Inflammatory macrophage (primary cell): ENCODE data around the gene PDIA3.
"Not testable (repeated sequence)": the region's sequence is repeated elsewhere in the genome, so short reads cannot be mapped to it uniquely, and the experiment has no call there.

Experiments
- DNase-seq, 2 donors: peaks; one replicate each; pipeline ENCODE4 v3.0.0-alpha.2; 2020 to 2022
- total RNA-seq, 18 experiments: gene quantifications; one replicate each; lab custom pipeline; 2026; ENCODE audit warnings: mixed read lengths in 6 of 18, inconsistent platforms in 2 of 18; lab: John Stamatoyannopoulos, UW

Gene PDIA3
- total RNA-seq = 315 to 505 (median 435) reads per million in 18 experiments

DNA sequence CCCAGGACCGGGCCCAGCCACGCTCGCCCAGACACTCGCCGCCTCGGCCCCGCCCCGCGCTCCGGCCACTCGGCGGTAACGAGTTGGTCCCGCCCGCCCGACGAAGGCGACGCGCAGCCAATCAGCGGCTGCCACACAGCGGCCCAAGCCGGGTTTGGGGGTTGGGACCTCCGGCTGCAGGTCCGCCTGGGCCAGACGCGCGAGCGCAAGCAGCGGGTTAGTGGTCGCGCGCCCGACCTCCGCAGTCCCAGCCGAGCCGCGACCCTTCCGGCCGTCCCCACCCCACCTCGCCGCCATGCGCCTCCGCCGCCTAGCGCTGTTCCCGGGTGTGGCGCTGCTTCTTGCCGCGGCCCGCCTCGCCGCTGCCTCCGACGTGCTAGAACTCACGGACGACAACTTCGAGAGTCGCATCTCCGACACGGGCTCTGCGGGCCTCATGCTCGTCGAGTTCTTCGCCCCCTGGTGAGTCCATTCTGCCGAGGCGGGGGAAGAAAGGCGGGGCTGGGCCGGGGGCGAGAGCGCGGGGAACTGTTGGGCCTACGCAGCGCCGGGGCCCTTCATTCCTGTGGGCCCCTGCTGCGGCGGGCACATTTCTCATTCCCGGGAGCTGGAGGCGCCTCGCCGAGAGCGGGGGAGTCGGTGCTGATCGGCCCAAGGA lies at the start of gene PDIA3:
TSS of gene PDIA3 (plus strand) at position 194 of the 658 bp plus-strand sequence. CDS start at position 296, 102 bp downstream.
- peak; percentile 94 for DNase-seq

DNA sequence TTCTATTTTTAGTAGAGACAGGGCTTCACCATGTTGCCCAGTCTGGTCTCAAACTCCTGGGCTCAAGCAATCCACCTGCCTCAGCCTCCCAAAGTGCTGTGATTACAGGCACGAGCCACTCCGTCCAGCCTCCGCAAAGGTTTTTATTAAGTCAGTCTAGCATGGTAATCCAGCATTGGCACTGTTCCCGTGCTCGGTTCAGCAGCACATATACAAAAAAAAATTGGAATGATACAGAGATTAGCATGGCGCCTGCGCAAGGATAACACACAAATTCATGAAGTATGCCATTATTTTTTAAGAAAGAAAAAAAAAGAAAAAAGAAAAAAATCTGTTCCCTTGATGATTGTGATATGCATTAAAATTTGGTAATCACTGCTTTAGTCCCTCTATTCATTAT lies 44.1 kb upstream of the PDIA3 start:
- no peak for DNase-seq

DNA sequence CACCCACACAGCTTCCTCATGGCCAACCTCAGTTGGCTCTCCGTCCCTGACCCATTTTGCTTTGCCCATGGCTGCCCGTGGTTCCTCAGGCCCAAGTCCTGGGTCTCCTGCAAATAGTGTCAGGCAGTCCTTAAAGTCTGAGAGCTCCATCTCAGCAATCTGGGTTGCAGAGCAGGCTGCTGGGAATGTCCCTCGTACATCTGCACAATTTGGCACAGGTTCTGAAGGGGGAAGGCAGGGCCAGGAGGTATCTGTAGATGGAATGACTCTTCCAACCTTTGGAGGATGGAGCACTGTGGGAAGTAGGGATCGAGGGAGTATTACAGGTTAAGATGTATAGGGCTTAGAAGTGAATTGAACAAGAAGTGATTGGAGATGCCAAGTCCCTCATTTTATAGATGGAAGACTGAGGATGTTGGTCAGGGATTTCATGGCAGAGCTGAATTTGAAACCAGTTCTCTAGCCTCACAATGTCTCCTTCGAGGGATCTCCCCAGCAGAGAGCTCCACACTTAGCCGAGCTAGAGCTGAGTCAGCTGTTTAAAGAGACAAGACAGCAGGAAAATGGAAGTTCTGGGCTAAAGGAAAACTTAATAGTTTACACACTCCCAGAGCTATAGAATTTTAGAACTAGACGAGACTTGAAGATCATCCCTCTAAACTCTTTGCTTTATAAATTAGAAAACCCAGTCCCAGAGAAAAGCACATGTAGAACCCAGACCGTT lies 43.4 kb upstream of the PDIA3 start:
- DNase-seq = no peak

DNA sequence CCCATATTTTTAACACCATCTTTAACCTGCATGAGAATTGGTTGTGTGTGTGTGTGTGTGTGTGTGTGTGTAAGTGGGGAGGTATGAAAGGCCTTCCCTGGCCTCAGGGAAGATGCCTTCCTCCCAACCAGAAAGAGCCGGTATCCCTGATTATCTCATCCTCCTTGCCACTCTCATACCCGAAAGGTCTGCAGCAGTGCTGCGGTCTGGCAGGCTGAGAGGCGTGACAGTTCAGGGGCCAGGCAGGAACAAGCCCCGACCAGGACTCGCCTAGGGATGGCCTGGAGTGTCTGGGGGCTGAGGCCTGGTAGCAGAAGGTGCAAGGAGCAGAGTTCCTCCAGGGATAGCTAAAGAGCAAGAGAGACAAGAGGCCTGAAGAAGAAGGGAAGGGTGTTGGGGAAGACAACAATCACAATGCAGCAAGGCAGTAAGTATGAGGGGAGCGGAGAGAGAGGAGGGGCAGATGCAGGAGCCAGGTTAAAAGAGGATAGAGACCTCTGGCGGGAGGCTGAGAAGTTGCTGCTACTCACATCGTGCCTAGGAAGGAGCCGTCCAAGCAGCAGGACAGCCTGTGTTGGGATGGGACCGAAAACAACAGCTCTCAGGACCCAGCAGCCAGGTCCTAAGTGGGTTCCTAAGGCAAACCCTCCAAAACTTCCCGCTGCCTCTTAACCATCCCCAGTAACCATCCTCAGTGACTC lies 35.7 kb upstream of the PDIA3 start:
- DNase-seq = not testable (repeated sequence)

DNA sequence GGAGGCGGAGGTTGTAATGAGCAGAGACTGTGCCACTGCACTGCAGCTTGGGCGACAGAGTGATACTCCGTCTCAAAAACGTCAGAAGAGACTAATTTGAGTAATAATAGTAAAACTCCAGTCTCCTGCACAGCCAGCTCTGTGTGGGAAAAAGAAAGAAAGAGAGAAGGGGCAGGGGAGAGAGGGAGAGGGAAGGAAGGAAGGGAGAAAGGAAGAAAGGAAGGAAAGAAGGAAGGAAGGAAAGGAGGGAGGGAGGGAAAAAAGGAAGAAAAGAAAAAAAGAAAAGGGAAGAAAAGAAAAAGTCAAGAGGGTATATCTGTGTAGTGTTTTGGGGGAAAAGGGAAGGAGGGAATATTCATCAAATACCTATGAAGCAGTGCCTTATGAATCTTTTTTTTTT lies 23.1 kb upstream of the PDIA3 start:
- DNase-seq = no peak

DNA sequence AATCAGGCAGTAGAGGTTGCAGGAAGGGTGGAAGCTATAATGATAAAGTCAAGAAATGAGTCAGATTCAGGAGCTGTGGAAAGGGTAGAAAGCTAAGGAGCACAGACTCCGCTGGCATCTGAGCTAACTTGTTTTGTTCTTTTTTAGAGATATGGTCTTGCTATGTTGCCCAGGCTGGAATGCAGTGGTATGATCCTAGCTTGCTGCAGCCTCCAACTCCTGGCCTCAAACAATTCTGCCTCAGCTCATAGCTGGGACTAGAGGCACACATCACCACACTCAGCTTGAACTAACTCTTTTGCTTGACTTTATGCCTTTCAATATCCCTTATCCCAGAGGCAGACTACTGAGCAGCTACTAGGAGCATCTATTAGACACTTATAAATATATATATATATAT lies 19.9 kb upstream of the PDIA3 start:
- not testable (repeated sequence) for DNase-seq

DNA sequence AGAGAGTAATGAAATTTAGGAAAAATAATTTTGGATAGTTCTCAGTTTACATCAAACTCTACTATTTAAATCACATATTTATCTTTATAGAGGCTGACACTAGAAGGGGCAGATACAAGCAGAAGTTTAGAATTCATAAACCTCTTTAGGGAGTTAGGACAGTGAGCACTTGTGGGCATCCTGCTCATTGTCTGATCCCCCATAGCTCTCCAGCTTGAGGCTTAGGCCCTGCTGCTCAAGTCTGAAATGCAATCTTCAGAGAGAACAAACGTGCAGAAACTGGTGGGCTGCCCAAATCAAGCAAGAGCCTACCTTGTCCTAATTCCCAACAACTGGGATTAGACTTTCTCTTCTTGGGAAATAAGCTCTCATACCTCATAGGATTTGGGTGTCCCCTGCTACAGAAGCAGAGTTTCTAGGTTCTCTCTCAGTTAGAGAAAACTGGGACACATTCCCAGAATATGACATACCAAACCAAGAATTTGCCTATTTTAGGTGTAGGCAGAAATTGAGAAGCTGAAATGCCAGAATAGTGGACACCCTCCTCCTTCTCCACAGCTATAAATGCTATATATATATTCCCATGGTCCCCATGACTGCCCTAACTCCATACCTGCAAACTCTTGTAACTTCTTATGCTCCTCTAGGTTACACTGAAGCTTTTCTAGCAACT lies 18.0 kb upstream of the PDIA3 start:
- DNase-seq = not testable (repeated sequence)

DNA sequence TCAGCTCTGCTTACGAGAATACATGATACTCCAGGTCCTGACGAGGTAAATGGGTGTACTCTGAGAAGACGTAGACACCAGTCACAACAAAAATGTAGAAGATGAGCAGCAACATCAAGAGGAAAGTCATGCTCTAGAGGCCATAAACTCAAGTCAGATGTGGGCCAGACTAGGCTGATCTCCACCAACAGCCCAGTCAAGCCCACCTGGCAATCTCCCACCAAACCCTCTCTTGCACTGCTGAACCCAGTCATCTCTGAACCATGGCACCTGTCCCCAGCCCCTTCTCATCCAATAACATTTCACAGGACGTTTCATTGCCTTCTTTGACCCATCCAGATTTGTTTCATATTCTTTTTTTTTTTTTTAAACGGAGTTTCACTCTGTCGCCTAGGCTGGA lies 10.8 kb upstream of the PDIA3 start:
- DNase-seq = no peak

DNA sequence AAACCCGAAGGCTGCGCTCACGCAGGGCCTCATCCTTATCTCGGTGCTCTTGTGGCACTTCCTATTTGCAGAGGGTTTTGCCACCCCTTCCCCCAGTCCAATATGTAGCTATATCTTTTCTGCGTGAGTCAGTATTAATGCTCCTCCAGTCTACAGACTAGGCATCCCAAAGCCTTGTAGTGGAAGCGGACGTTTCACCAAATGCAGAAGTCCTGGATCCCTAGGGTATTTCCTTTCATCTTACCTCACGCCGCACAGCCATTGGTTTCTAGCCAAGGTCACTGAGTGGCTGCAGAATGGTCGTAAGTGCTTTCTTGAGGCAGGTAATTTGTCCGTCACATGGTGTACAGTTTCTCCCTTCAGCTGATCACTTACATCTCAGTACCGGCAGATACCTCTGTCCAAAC lies 668 bp downstream of the PDIA3 start:
- DNase-seq = peak; percentile 53 to 57

DNA sequence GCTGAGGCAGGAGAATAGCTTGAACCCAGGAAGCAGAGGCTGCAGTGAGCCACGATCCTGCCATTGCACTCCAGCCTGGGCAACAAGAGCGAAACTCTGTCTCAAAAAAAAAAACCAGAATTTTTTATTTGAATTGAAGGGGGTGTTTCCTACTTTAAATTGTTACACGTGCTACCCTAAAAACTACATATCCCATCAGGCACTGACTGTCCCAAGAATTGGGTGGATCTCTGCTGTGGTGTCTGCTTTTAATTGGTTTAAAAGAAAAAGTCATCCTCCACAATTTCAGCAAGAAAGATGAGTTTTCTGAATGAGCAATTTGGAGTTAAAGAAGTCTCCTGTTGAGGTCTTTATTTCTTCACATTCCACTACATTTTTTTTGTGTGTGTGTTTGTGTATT lies 2.1 kb downstream of the PDIA3 start:
- DNase-seq = peak; percentile 1 to 35

DNA sequence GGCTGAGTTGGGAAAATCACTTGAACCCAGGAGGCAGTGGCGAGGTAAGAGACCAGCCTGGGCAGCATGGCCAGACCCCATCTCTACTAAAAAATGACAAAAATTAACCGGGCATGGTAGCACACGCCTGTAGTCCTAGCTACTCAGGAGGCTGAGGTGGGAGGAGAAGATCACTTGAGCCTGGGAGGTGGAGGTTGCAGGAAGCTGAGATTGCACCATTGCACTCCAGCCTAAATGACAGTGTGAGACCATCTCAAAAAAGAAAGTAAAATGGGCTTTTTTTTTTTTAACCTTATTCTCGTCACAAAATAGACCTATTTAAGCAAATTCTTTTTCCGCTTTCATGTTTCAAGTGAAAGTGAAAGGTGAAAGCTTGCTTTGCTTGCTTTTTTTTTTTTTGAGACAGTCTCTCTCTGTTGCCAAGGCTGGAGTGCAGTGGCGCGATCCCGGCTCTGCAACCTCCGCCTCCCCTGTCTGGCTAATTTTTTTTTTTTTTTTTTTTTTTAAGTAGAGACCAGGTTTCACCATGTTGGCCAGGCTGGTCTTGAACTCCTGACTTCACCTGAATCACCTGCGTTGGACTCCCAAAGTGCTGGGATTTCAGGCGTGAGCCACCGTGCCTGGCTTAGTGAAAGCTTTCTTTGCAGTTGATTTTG lies 3.6 kb downstream of the PDIA3 start:
- peak; percentile 25 to 52 for DNase-seq

DNA sequence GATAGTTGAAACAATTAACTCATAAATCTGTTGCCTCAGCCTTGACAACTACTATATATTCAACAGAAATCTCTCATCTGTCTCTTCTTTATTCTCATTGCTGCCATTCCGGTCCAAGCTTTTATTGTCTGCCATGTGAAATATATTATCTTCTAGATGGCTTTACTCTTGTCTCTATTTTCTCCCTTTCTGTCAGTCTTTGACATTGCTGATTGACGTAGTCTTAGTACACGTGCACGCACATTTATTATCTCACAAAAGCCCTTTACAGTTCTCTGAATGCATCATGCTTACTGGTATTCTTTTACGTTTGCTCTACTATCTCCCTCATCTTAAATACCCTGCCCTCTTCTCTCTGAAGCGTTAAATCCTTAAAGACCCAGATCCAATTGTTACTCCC lies 5.6 kb downstream of the PDIA3 start:
- DNase-seq = no peak

DNA sequence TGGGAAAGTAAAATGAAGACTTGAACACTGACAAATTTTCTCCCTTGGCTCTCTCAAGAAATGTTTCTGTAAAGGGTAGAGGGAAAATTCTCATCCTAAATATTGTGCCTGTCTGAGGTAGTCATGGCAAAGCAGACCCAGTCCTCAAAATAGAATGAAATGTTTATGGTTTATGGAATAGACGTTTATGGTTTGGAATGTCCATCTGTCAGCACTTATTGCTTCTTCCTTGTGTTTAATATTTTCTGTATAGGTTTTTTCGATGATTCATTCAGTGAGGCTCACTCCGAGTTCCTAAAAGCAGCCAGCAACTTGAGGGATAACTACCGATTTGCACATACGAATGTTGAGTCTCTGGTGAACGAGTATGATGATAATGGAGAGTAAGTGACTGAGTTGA lies 16.6 kb downstream of the PDIA3 start:
- no peak for DNase-seq

DNA sequence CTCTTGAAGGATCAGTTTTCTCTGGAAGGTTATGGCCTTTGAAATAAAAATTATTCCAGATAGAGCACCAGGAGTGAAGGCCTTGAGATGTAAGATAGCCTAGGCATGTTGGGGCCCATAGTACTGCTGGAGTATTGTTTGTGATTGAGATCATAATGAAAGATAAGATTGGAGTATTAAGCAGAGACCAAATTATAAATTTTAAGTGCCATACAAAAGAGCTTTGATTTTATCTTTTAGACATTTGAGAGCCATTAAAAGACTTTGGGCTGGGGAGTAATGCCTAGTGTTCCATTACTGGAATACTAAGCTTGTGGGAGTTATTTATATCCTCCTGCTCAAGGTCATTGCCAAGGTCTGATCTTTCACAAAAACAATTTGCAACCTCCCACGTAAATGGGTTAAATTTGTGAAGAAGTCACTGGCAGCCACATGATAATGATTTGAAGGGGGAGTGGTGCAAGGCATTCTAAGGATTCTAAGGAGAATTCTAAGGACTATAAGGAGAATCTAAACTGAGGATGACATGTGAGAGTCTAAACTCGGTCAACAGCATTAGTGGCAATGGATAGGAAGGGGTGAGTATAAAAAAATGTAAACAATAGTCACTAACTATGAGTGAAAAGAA lies 17.7 kb downstream of the PDIA3 start:
- DNase-seq = no peak

DNA sequence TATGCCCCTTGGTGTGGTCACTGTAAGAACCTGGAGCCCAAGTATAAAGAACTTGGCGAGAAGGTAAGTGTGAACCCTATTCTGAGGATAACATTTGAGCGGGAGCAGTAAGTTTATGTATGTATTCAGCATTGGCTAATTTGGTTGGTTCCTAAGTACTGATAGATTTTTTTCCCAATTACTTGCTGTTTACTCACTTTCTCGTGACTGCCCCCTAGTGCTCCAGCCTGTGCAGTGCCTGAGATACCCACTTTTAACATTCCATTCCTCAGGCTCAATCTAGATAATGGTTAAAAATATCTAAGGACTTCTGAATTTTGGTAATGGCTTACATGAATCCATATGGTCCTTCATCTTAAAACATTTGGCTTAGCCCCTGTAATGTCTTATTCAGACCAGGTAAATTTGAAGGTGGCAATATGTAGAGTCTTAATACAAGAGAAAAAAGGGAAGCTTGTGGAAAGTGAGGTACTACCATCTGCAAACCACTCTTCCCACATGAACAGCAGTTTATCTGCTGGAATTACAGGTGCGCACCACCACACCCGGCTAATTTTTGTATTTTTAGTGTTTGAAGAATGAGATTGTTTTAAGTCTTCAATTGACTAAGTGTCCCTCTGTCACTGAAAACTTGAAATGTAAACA lies 23.5 kb downstream of the PDIA3 start:
- peak; percentile 57 to 64 for DNase-seq

DNA sequence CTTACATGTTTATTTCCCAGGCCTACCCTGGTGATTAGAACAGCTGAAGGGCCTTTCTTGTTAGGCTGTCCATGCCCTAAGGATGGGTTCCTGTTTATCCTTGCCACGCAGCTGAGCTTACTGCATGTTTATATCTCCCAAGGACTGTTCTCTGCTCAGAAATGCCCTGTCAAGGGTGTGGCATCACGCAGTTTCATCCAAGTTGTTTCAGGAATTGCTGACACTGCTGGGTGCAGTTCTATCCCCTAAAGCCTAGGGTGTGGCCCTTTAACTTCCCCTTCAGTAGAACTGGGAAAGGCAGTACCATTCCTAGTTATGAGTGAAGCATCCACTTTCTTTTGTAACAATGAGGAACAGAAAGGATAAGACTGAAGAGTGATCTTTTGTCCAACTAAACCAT lies 25.6 kb downstream of the PDIA3 start:
- DNase-seq = peak; percentile 37 to 40

DNA sequence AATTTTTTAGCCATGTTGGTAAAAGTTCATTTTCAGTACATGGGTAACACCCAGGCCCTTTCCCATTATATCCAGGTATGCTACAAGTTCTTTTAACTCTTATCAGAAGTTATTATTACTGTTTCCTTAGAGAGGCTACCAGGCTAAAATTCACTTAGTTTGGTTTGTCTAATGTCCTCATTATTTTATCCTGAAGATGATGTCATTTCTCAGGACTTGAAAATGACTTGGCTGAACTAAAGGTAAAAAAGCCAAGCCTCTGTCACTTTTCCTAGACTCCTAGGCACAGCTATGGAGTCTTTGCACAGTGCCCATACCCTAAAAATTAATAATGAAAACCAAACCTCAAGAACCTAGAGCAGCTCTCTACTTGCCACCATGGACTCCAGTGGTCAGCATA lies 26.4 kb downstream of the PDIA3 start:
- no peak for DNase-seq

DNA sequence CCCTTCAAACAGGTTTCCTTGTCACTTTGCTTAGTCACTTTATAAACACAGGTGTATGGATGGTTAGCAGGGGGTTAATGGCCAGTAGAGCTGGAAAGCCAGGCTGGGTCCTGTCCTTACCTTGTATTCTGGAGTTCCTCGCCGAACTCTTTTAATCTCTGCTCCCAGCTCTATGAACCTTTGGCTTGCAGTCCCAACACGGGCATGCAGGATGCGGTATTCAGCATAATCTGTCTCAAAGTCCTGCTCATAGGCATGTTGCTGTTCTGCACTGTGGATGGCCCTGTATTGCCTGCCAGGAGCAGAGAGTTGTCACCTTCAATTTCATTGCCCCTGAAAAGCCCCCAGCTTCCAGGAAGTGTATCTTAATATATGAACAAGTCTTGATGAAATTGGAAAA lies 27.8 kb downstream of the PDIA3 start:
- no peak for DNase-seq

DNA sequence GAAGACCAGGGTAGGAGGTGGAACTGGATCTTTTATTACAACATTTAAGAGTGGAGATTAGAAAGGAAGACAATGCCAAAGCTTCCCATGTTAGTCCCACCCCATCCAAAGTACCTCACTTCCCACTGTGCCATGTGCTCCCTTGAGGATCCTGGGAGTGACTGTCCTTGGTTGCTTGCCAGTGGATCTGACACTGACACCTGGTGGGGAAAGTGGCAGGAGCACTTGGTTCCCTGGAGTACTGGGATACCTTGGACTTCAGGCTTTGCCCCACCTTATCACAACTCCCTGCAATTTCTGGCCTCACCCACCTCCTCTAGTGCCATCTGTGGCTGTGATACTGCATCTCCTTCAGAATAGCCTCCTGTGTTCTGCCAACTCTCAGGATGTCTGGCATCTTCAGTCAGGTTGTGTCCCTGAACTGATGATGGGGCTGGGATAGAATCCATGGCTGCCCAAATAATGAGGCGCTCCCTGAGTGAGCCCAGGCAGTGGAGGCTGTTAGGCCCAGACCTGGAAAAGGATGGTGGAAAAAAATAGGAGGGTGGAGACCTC lies 29.2 kb downstream of the PDIA3 start:
- DNase-seq = no peak

DNA sequence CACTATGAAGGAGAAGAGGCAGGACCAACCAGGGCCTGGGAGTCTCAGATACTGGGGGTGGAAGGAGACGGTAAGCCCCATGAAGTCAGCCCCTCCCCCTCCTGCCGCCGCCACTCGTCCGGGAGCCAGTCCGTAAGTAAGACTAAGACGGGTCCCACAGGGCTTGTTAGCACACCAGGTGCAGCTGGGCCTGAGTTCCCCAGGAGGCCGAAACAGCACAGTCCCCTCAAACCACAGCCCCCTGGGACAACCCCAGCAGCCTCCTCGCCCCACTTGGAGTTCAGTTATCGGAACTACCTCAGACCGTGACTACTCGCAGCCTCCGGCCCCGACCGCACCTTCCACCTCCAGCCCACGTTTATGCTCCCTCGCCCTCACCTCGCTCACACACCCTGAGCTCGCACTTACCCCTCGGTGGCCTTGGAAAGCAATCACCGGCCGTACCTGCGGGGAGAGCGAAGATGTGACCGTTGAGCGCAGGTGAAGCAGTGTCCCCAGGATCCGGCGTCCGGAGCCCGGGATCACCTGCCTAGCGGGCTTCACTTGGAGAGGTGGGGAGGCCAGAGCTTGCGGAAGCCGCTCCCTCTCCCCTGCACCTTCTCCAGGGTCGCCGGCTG lies 30.0 kb downstream of the PDIA3 start:
- DNase-seq = no peak
